Endothelial cell (in vitro differentiated cells): ENCODE data around the gene MPC1. TPM values are rescaled to one million over a fixed set of nuclear protein-coding genes. Genes with fewer than 3 reads are reported as not detected.

Experiments
- DNase-seq: peaks from one replicate; pipeline ENCODE4 v3.0.0; 2021; ENCODE audit warnings: low spot score
- H3K27ac Mint-ChIP-seq: one replicate; pipeline ENCODE4 v1.8.0; 2021; ENCODE audit warnings: mixed read lengths, inconsistent platforms; ENCODE audit not compliant: unreplicated experiment
- H3K27me3 Mint-ChIP-seq: one replicate; pipeline ENCODE4 v1.8.0; 2021; ENCODE audit warnings: mild to moderate bottlenecking, moderate library complexity, mixed read lengths, inconsistent platforms; ENCODE audit not compliant: unreplicated experiment
- H3K36me3 Mint-ChIP-seq: one replicate; pipeline ENCODE4 v1.8.0; 2021; ENCODE audit warnings: mild to moderate bottlenecking, low read depth, mixed read lengths, inconsistent platforms; ENCODE audit not compliant: unreplicated experiment
- H3K4me1 Mint-ChIP-seq: one replicate; pipeline ENCODE4 v1.8.0; 2021; ENCODE audit warnings: mild to moderate bottlenecking, mixed read lengths, inconsistent platforms; ENCODE audit not compliant: unreplicated experiment
- H3K4me3 Mint-ChIP-seq: one replicate; pipeline ENCODE4 v1.8.0; 2021; ENCODE audit warnings: mild to moderate bottlenecking, mixed read lengths, inconsistent platforms; ENCODE audit not compliant: unreplicated experiment
- H3K9me3 Mint-ChIP-seq: one replicate; pipeline ENCODE4 v1.8.0; 2021; ENCODE audit warnings: mixed read lengths, inconsistent platforms; ENCODE audit not compliant: unreplicated experiment
- CTCF ChIP-seq: fragments of 200-600 bp; sonication (generic); IDR thresholded peaks from one replicate; pipeline ENCODE4 v1.5.0; 2021; ENCODE audit warnings: antibody characterized with exemption; ENCODE audit not compliant: unreplicated experiment
- long read RNA-seq: library from polyadenylated mRNA; unstranded; transcript quantifications from one replicate; pipeline ENCODE4 v2.0.0, GENCODE V29; 2020; ENCODE audit not compliant: unreplicated experiment
- total RNA-seq: library from RNA; stranded (reverse); fragmentation: NEBNext Ultra II Directional; extraction: Animal tissue kit (Norgen Biotek cat#: 25700); gene quantifications from one replicate; pipeline ENCODE4 v1.2.1, GENCODE V29; 2021; ENCODE audit not compliant: unreplicated experiment

The MPC1 gene
- 23.7 TPM for total RNA-seq
- long read RNA-seq, transcript MPC1-201 (4 exons, 976 nt) = major isoform, 16 of 21 reads
- long read RNA-seq, partial matches to known transcripts = 1 of 21 reads
- long read RNA-seq, other reads (novel, unspliced or antisense) = 3 of 21 reads

GRCh38 chr6:166382933-166383801 is at the start of gene MPC1:
MPC1 (minus strand) TSS chr6:166382940; CDS start chr6:166382876, 64 bp downstream.
- H3K9me3 Mint-ChIP-seq = no peaks in the 10 kb centered on the region
- TF ChIP-seq CTCF = no peak
- peaks cover 10% of the 10 kb centered on the region for H3K4me1 Mint-ChIP-seq
- peak within 1 kb of the TSS; percentile 86 for H3K27ac Mint-ChIP-seq
- no peaks in the 10 kb centered on the region for H3K27me3 Mint-ChIP-seq
- no peaks in the 10 kb centered on the region for H3K36me3 Mint-ChIP-seq
- peak; percentile 98 for DNase-seq
- peak within 1 kb of the TSS; percentile 94 for H3K4me3 Mint-ChIP-seq

- Mint-ChIP-seq H3K9me3 (no peaks in the 10 kb centered on the region), H3K27ac (no peak overlapping the region), H3K4me3 (peak overlapping the region; percentile 78), H3K27me3 (peaks cover 6% of the 10 kb centered on the region), H3K36me3 (peaks cover 29% of the 10 kb centered on the region), H3K4me1 (no peaks in the 10 kb centered on the region)
- DNase-seq = no peak
- TF ChIP-seq CTCF = no peak
Measured at GRCh38 chr6:166430269-166430668, 47.5 kb upstream of the MPC1 start.

- peaks cover 4% of the 10 kb centered on the region for H3K27me3 Mint-ChIP-seq
Measured at GRCh38 chr6:166424431-166424830, 41.7 kb upstream of the MPC1 start.

GRCh38 chr6:166423781-166424180 is 41.0 kb upstream of the MPC1 start:
- Mint-ChIP-seq H3K9me3 (no peaks in the 10 kb centered on the region), H3K4me1 (no peaks in the 10 kb centered on the region), H3K27ac (no peak overlapping the region), H3K4me3 (no peak overlapping the region), H3K36me3 (peaks cover 32% of the 10 kb centered on the region), H3K27me3 (peaks cover 5% of the 10 kb centered on the region)
- TF ChIP-seq CTCF = no peak
- DNase-seq = no peak

More at GRCh38 chr6:166424431-166424830, 41.7 kb upstream of the MPC1 start:
- no peak for DNase-seq
- no peak for TF ChIP-seq CTCF
- no peaks in the 10 kb centered on the region for H3K4me1 Mint-ChIP-seq
- no peaks in the 10 kb centered on the region for H3K9me3 Mint-ChIP-seq
- H3K27ac Mint-ChIP-seq = no peak overlapping the region
- peaks cover 30% of the 10 kb centered on the region for H3K36me3 Mint-ChIP-seq
- H3K4me3 Mint-ChIP-seq = no peak overlapping the region
